Endothelial cell of umbilical vein (primary cell): ENCODE results near the gene AHI1.

Experiments used
- CTCF ChIP-seq, 2 donors: IDR thresholded peaks; 1 replicate in 1 of 2; 2 replicates in 1 of 2; pipeline ENCODE4 v1.5.1; 2011; ENCODE audit warnings: low read length in 2 of 2, mild to moderate bottlenecking in 2 of 2, moderate library complexity in 2 of 2, control low read depth in 1 of 2, inconsistent platforms in 1 of 2, low read depth in 1 of 2; ENCODE audit not compliant: insufficient read depth in 1 of 2; ENCODE audit errors: extremely low read depth in 1 of 2
- EZH2 ChIP-seq: IDR thresholded peaks from 2 replicates; pipeline ENCODE4 v1.6.1; 2012; ENCODE audit warnings: borderline replicate concordance, low read depth, mild to moderate bottlenecking, moderate library complexity, low read length, inconsistent platforms; ENCODE audit not compliant: severe bottlenecking
- FOS ChIP-seq: IDR thresholded peaks from 2 replicates; pipeline ENCODE4 v1.6.1; 2011; ENCODE audit warnings: mild to moderate bottlenecking, low read length, moderate library complexity, borderline replicate concordance; ENCODE audit not compliant: insufficient read depth
- GATA2 ChIP-seq: IDR thresholded peaks from 2 replicates; pipeline ENCODE4 v1.7.0; 2011; ENCODE audit warnings: low read depth, mild to moderate bottlenecking, moderate library complexity, mixed read lengths, low read length; ENCODE audit not compliant: insufficient read length, insufficient read depth
- JUN ChIP-seq: IDR thresholded peaks from 2 replicates; pipeline ENCODE4 v1.6.1; 2011; ENCODE audit warnings: borderline replicate concordance, low read depth; ENCODE audit not compliant: insufficient read length, insufficient read depth
- MYC ChIP-seq: IDR thresholded peaks from one replicate; pipeline ENCODE4 v1.6.1; 2011; ENCODE audit warnings: mild to moderate bottlenecking, low read depth, low read length
- POLR2A ChIP-seq: IDR thresholded peaks from 2 replicates; pipeline ENCODE4 v1.6.1; 2012; ENCODE audit warnings: low read depth, mild to moderate bottlenecking, control low read depth, low read length
- POLR2AphosphoS5 ChIP-seq: IDR thresholded peaks from 2 replicates; pipeline ENCODE4 v1.6.1; 2012; ENCODE audit warnings: low read depth, mild to moderate bottlenecking, control low read depth, low read length, moderate library complexity; ENCODE audit not compliant: insufficient read depth
- TF ChIP-seq, protein P1 (sequence below): IDR thresholded peaks from 2 replicates; pipeline ENCODE4 v1.6.1; 2011; ENCODE audit not compliant: insufficient read depth, insufficient read length

DNA sequence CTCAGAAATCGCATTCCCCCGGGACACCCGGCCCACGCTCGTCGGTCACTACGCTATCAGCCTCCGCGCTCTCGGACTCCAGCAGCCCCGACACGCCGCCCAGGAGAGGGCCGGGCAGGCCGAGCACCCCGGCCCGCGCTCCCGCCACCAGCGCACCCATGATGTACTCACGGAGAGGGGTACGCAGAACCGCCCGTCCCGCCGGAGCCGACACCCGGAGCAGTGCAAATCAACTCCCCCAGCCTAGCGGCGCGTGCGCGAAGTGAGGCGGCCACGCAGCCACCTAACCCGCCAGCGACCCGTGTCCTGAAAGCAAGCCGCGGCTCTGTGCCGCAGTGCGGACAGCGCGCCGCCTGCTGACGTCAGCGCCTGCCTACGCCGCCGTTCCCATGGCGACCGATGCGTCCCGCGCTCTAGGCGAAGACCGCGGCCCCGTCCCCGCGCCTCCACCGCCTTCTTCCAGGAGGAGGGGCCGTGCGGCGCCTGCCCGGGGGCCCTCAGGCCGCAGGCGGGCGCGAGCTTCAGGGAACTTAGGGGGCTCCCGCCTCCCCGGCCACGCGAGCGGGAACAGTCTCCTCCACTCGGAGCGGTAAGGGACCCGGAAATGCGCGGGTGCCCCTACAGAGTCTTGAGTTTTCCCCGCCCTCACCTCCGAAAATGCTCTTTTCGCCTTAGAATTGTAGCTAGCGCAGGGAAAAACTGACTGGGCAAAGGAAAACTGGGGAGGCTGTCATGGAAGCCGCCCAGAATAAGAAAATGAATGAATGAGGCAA, at the start of gene AHI1:
- peak in 1 of 2 donors; percentile 3 for TF ChIP-seq CTCF (IDR thresholded peaks at IDR 0.05; ENCODE audit: extremely low read depth in 1 of 2, insufficient read depth in 1 of 2, low read depth in 1 of 2, low read length in 2 of 2)
- peak; percentile 75 for TF ChIP-seq POLR2AphosphoS5
- TF ChIP-seq POLR2A: peak; percentile 90
- TF ChIP-seq EZH2: no peak
- TF ChIP-seq GATA2: no peak
- peak; percentile 21 for TF ChIP-seq MYC
- TF ChIP-seq, protein P1, sequence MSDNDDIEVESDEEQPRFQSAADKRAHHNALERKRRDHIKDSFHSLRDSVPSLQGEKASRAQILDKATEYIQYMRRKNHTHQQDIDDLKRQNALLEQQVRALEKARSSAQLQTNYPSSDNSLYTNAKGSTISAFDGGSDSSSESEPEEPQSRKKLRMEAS: peak; percentile 80
- TF ChIP-seq FOS: no peak
- no peak for TF ChIP-seq JUN
